HCT116 (cell line): ENCODE data around the gene PHF21B. TPM values are rescaled to one million over a fixed set of nuclear protein-coding genes. Genes with fewer than 3 reads are reported as not detected.

Experiments used
- ATAC-seq: fragments of 200-7000 bp; cut with Tn5 transposase; 2 replicates; pipeline ENCODE4 v1.9.1; 2020; ENCODE audit warnings: mild to moderate bottlenecking, moderate library complexity
- BruUV-seq: library from RNA; stranded (reverse); fragments of 400-500 nt; replicated peaks from 2 replicates; lab custom pipeline; 2021; lab: Mats Ljungman, UMichigan
- CTCF ChIA-PET: fragments of 300-600 bp; sonication (Branson Sonifier 250); formaldehyde crosslinking; loops from one replicate; lab custom pipeline; 2021; ENCODE audit warnings: antibody characterized with exemption; lab: Charles Lee
- POLR2A ChIA-PET: fragments of 300-600, 350-600 bp; sonication (Branson Sonifier 250); formaldehyde crosslinking; loops from one replicate; lab custom pipeline; 2021; ENCODE audit warnings: antibody characterized with exemption; lab: Charles Lee
- RAD21 ChIA-PET, 2 experiments: fragments of 300-600 bp; sonication (Branson Sonifier 250); formaldehyde crosslinking; loops; one replicate each; lab custom pipeline; 2023; ENCODE audit warnings: low total read pairs in 2 of 2; ENCODE audit not compliant: uncharacterized antibody in 2 of 2, unreplicated experiment in 2 of 2, low non-redundant PET in 1 of 2; lab: Charles Lee
- DNase-seq: peaks from one replicate; pipeline ENCODE4 v3.0.0-alpha.2; 2010; ENCODE audit warnings: low read depth, low spot score
- H2AFZ ChIP-seq: fragments of 200-600 bp; shearing (Covaris generic), sonication (generic); 2 replicates; pipeline ENCODE4 v1.6.1; 2017; ENCODE audit warnings: low read depth, mixed run types, mixed read lengths, antibody characterized with exemption, low read length; ENCODE audit not compliant: poor library complexity, severe bottlenecking
- H3K27ac ChIP-seq: 2 replicates; pipeline ENCODE4 v1.5.1; 2012; ENCODE audit warnings: low read depth, low read length
- H3K27me3 ChIP-seq: fragments of 200-600 bp; sonication (generic); 2 replicates; pipeline ENCODE4 v1.6.1; 2016; ENCODE audit warnings: mixed run types, low read length, mixed read lengths; ENCODE audit not compliant: insufficient read depth
- H3K36me3 ChIP-seq, 2 experiments: fragments of 200-500 bp in 1 of 2; fragments of 200-600 bp in 1 of 2; sonication (Bioruptor generic) in 1 of 2; sonication (generic) in 1 of 2; 2 replicates each; pipeline versions ENCODE4 v1.5.1 to v1.6.1; 2014 to 2016; ENCODE audit warnings: low read length in 2 of 2, inconsistent platforms in 1 of 2, mixed read lengths in 1 of 2, mixed run types in 1 of 2; ENCODE audit not compliant: insufficient read depth in 2 of 2, control insufficient read depth in 1 of 2
- H3K4me1 ChIP-seq, 2 experiments: fragments of 200-600 bp in 1 of 2; sonication (generic) in 1 of 2; 2 replicates each; pipeline versions ENCODE4 v1.5.1 to v1.6.1; 2012 to 2017; ENCODE audit warnings: low read length in 2 of 2, inconsistent platforms in 1 of 2, mild to moderate bottlenecking in 1 of 2, mixed read lengths in 1 of 2, mixed run types in 1 of 2, moderate library complexity in 1 of 2; ENCODE audit not compliant: insufficient read depth in 2 of 2, control insufficient read depth in 1 of 2
- H3K4me2 ChIP-seq: fragments of 200-600 bp; sonication (generic); 2 replicates; pipeline ENCODE4 v1.6.1; 2017; ENCODE audit warnings: mixed run types, low read length, mixed read lengths
- H3K4me3 ChIP-seq, 2 experiments: fragments of 200-600 bp in 1 of 2; sonication (generic) in 1 of 2; replicated peaks in 1 of 2; 2 replicates each; pipeline ENCODE4 v1.5.1; 2011 to 2016; ENCODE audit warnings: low read length in 2 of 2, control low read depth in 1 of 2, low read depth in 1 of 2, mild to moderate bottlenecking in 1 of 2, mixed read lengths in 1 of 2, mixed run types in 1 of 2
- H3K79me2 ChIP-seq: fragments of 200-600 bp; sonication (generic); 2 replicates; pipeline ENCODE4 v1.6.1; 2017; ENCODE audit warnings: mild to moderate bottlenecking, mixed run types, low read length, moderate library complexity, mixed read lengths; ENCODE audit not compliant: insufficient read depth
- H3K9ac ChIP-seq: fragments of 200-600 bp; sonication (generic); 2 replicates; pipeline ENCODE4 v1.6.1; 2016; ENCODE audit warnings: low read length, mixed read lengths
- H3K9me2 ChIP-seq: fragments of 200-600 bp; sonication (generic), shearing (Covaris generic); 2 replicates; pipeline ENCODE4 v1.6.1; 2017; ENCODE audit warnings: mixed run types, mild to moderate bottlenecking, moderate library complexity; ENCODE audit not compliant: insufficient read depth
- H3K9me3 ChIP-seq, 2 experiments: fragments of 200-500 bp in 1 of 2; fragments of 200-600 bp in 1 of 2; sonication (Bioruptor generic) in 1 of 2; sonication (generic) in 1 of 2; 2 replicates each; pipeline ENCODE4 v1.6.1; 2014 to 2017; ENCODE audit warnings: low read length in 2 of 2, mixed read lengths in 2 of 2, inconsistent platforms in 1 of 2, low read depth in 1 of 2, mild to moderate bottlenecking in 1 of 2, mixed run types in 1 of 2, moderate library complexity in 1 of 2; ENCODE audit not compliant: control insufficient read depth in 1 of 2, insufficient read depth in 1 of 2
- H4K20me1 ChIP-seq: fragments of 200-600 bp; sonication (generic), shearing (Covaris generic); 2 replicates; pipeline ENCODE4 v1.6.1; 2017; ENCODE audit warnings: mixed run types, mild to moderate bottlenecking, moderate library complexity; ENCODE audit not compliant: insufficient read depth
- CEBPB ChIP-seq: IDR thresholded peaks from 2 replicates; pipeline ENCODE4 v1.6.1; 2012; ENCODE audit warnings: low read depth
- JUND ChIP-seq: IDR thresholded peaks from 2 replicates; pipeline ENCODE4 v1.6.1; 2012
- MAX ChIP-seq: IDR thresholded peaks from 2 replicates; pipeline ENCODE4 v1.6.1; 2012
- REST ChIP-seq: IDR thresholded peaks from 2 replicates; pipeline ENCODE4 v1.6.1; 2012; ENCODE audit warnings: low read depth
- TCF7L2 ChIP-seq: IDR thresholded peaks from 2 replicates; pipeline ENCODE4 v1.7.0; 2011; ENCODE audit warnings: borderline replicate concordance, inconsistent platforms; ENCODE audit not compliant: insufficient read depth, insufficient read length; ENCODE audit errors: extremely low read depth
- ZFX ChIP-seq: fragments of 450-650 bp; IDR thresholded peaks from 2 replicates; pipeline ENCODE4 v1.6.1; 2017
- ZNF274 ChIP-seq: fragments of 200-500 bp; sonication (Bioruptor generic); IDR thresholded peaks from 2 replicates; pipeline ENCODE4 v1.6.1; 2014; ENCODE audit warnings: mild to moderate bottlenecking, low read depth, low read length, inconsistent platforms
- intact Hi-C: fragments of 100-400 bp; cut with micrococcal nuclease; formaldehyde crosslinking; loops from 2 replicates; pipeline ENCODE4 v1.10.0; 2022
- total RNA-seq: library from RNA; stranded (reverse); gene quantifications from one replicate; pipeline ENCODE4 v1.2.1, GENCODE V29; 2021; ENCODE audit not compliant: unreplicated experiment

Gene PHF21B
- total RNA-seq, 1 experiment from 2014 or later = not detected

- no peak for DNase-seq
Measured at GRCh38 chr22:45019861-45020655, 10.3 kb upstream of the PHF21B start.

More at GRCh38 chr22:45019861-45020655, 10.3 kb upstream of the PHF21B start:
- Histone ChIP-seq H3K27ac (no peak overlapping the region), H3K9ac (no peak overlapping the region), H4K20me1 (no peaks in the 10 kb centered on the region), H3K36me3 (no peaks in the 10 kb centered on the region), H3K4me1 (no peaks in the 10 kb centered on the region), H2AFZ (no peak overlapping the region), H3K9me3 (no peaks in the 10 kb centered on the region), H3K27me3 (0 out of 2 replicates have a peak, but pooled peaks cover 4% of the 10 kb centered on the region), H3K4me2 (no peak overlapping the region), H3K79me2 (no peaks in the 10 kb centered on the region), H3K9me2 (no peaks in the 10 kb centered on the region), H3K4me3 (no peak overlapping the region)
- CTCF ChIA-PET = no interaction called here
- no TSS peak for BruUV-seq
- TF ChIP-seq JUND (no peak), TCF7L2 (no peak), ZNF274 (no peak), ZFX (no peak), MAX (no peak), REST (no peak), CEBPB (no peak)
- intact Hi-C loops = no loop called here
- peak; percentile 49; the same call in 1 of the 2 replicates for ATAC-seq
- RAD21 ChIA-PET = no interaction called here
- POLR2A ChIA-PET = no interaction called here
